ENCODE results near the gene CRYGS. TPM values are rescaled to one million over a fixed set of nuclear protein-coding genes. Genes with fewer than 3 reads are reported as not detected.
A peak's percentile ranks its signal among the peaks of the same experiment; 100 is the strongest.

CRYGS gene
- total and polyA plus RNA-seq, 3 experiments from 2014 or later: 2.7 to 3.0 TPM; not detected in 1

GRCh38 chr3:186515125-186515524, 29.1 kb downstream of the CRYGS start:
- no peaks in the 10 kb centered on the region for H3K9me3 ChIP-seq (ENCODE audit: low read length)
- H3K27ac Mint-ChIP-seq: peak overlapping the region; percentile 0 to 92 (median 66)
- ChIA-PET POLR2A (no interaction called here), CTCF (no interaction called here)
- H3K9me3 Mint-ChIP-seq: no peaks in the 10 kb centered on the region
- H3K36me3 Mint-ChIP-seq: no peaks in the 10 kb centered on the region
- no peak overlapping the region for H3K27ac ChIP-seq (ENCODE audit: low read depth, low read length)
- DNase-seq: peak; percentile 18 to 71 (median 37)
- H3K4me1 Mint-ChIP-seq: peaks cover 58 to 81% (median 65%) of the 10 kb centered on the region in 3 donors
- H3K4me3 ChIP-seq (ENCODE audit: low read length): no peak overlapping the region
- H3K27me3 Mint-ChIP-seq: peaks cover 4 to 6% of the 10 kb centered on the region in 2 donors
- peaks cover 60% of the 10 kb centered on the region for H3K4me1 ChIP-seq (ENCODE audit: insufficient read depth, low read length)
- H3K36me3 ChIP-seq (ENCODE audit: insufficient read depth, low read length): no peaks in the 10 kb centered on the region
- peak overlapping the region in 6 of 7 donors; percentile 7 to 48 (median 37) for H3K4me3 Mint-ChIP-seq
- no peaks in the 10 kb centered on the region for H3K27me3 ChIP-seq (ENCODE audit: insufficient read depth, low read length, poor library complexity, severe bottlenecking)

DNA sequence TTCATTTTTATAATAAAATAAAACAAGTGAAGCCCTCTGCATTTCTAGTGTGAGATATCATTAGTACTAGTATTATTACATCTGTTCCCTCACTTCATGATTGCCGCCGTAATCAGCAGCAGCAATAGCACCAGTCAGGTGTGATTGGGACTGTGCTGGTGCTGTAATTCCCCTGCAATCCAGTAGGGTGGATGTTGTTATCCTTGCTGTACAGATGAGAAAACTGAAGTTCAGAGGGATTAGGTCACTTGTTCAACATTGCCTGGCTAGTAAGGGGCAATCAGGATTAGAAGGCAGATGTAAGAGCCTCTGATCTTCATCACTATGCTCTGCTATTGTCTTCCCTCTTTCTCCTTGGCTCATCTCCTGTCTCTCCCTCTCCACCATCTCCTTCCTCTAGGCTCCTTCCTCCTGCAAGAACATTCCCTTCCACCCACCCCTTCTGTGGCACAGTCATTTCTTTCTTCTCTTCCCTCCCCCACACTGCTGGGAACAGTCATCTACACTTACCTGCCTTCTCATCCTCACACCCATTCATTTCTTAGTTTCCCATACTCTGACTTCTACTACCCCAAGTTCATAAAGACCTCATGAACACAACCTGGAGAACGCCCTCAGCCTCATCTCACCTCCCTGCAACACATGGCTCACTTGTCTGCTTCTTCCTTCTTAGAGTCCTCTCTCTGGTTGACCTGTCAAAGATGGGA, 29.7 kb downstream of the CRYGS start:
- H3K4me1 Mint-ChIP-seq: peaks cover 53 to 78% (median 59%) of the 10 kb centered on the region in 3 donors
- peak overlapping the region in 6 of 7 donors; percentile 17 to 48 (median 38) for H3K4me3 Mint-ChIP-seq
- Histone ChIP-seq H3K27me3 (ENCODE audit: insufficient read depth, low read length, poor library complexity, severe bottlenecking) (no peaks in the 10 kb centered on the region), H3K36me3 (ENCODE audit: insufficient read depth, low read length) (no peaks in the 10 kb centered on the region), H3K4me1 (ENCODE audit: insufficient read depth, low read length) (peaks cover 53% of the 10 kb centered on the region), H3K9me3 (ENCODE audit: low read length) (no peaks in the 10 kb centered on the region), H3K27ac (ENCODE audit: low read depth, low read length) (no peak overlapping the region), H3K4me3 (ENCODE audit: low read length) (no peak overlapping the region)
- H3K27ac Mint-ChIP-seq: peak overlapping the region; percentile 0 to 92 (median 66)
- CTCF ChIA-PET: no interaction called here
- no peaks in the 10 kb centered on the region for H3K9me3 Mint-ChIP-seq
- POLR2A ChIA-PET: no interaction called here
- no peak for DNase-seq
- H3K36me3 Mint-ChIP-seq: no peaks in the 10 kb centered on the region
- H3K27me3 Mint-ChIP-seq: peaks cover 4 to 6% of the 10 kb centered on the region in 2 donors

DNA sequence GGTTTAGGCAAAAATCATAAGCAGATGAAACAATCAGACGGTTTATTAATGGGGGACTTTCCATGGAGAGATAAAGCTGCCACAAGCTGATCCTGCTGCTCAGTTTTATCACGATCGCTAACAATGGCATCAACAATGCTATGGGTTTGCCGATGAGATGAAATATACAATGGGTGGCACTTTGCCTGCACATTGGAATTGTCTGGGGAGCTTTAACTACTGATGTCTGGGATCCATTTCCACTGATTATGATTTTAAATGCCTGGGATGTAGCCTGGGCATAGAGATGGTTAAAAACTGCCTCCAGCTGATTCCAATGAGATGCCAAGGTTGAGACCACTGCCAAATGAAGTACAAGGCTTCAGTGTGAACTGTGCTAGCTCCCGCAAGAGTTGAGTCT, 30.8 kb downstream of the CRYGS start:
- H3K4me3 Mint-ChIP-seq: no peak overlapping the region
- Histone ChIP-seq H3K27ac (ENCODE audit: low read depth, low read length) (no peak overlapping the region), H3K27me3 (ENCODE audit: insufficient read depth, low read length, poor library complexity, severe bottlenecking) (no peaks in the 10 kb centered on the region), H3K9me3 (ENCODE audit: low read length) (no peaks in the 10 kb centered on the region), H3K36me3 (ENCODE audit: insufficient read depth, low read length) (no peaks in the 10 kb centered on the region), H3K4me1 (ENCODE audit: insufficient read depth, low read length) (peaks cover 42% of the 10 kb centered on the region), H3K4me3 (ENCODE audit: low read length) (no peak overlapping the region)
- POLR2A ChIA-PET: no interaction called here
- no peaks in the 10 kb centered on the region for H3K36me3 Mint-ChIP-seq
- H3K4me1 Mint-ChIP-seq: peaks cover 42 to 67% (median 49%) of the 10 kb centered on the region in 3 donors
- DNase-seq: no peak
- peaks cover 4 to 6% of the 10 kb centered on the region in 2 donors for H3K27me3 Mint-ChIP-seq
- CTCF ChIA-PET: no interaction called here
- no peaks in the 10 kb centered on the region for H3K9me3 Mint-ChIP-seq
- H3K27ac Mint-ChIP-seq: peak overlapping the region in 2 of 8 donors; percentile 11 to 77

DNA sequence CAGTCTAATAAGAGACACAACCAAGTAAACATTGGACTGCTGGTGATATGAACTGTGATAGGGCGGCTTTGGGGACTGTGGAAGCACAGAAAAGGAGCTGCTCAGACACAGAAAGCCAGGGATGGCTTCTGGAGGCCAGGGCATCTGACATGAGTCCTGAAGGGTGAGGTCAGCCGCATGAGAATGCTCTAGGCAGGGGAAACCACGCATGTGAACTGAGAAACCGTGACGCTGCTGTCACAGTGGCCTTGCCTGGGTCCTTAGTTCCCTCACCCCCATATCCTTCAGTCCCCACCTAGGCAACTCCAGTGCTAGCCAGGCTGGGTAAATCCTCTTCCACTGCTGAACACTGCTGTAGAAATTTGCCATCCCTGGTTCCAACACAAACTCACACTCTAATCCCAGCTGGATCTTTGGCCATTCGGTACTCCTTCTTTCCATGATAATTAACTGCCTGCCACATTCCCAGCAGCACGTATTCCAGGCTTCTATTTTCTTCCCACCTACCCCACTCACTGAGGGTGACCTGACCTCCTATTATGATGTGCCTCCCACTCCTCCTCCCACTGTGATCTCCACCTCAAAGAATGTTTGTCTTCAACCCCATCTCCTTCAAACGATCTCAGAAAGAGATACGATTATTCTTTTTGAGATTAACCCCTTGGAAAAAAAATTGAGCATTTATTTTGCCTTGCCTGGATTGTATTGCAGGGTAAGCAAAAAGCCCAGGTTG, 31.4 kb downstream of the CRYGS start:
- Mint-ChIP-seq H3K27me3 (peaks cover 4 to 6% of the 10 kb centered on the region in 2 donors), H3K4me3 (no peak overlapping the region), H3K4me1 (peaks cover 36 to 61% (median 42%) of the 10 kb centered on the region in 3 donors), H3K9me3 (no peaks in the 10 kb centered on the region), H3K27ac (peak overlapping the region in 3 of 8 donors; percentile 18 to 45 (median 24)), H3K36me3 (no peaks in the 10 kb centered on the region)
- Histone ChIP-seq H3K27ac (ENCODE audit: low read depth, low read length) (no peak overlapping the region), H3K36me3 (ENCODE audit: insufficient read depth, low read length) (no peaks in the 10 kb centered on the region), H3K9me3 (ENCODE audit: low read length) (no peaks in the 10 kb centered on the region), H3K4me3 (ENCODE audit: low read length) (no peak overlapping the region), H3K27me3 (ENCODE audit: insufficient read depth, low read length, poor library complexity, severe bottlenecking) (no peaks in the 10 kb centered on the region), H3K4me1 (ENCODE audit: insufficient read depth, low read length) (peaks cover 36% of the 10 kb centered on the region)
- CTCF ChIA-PET: no interaction called here
- no peak for DNase-seq
- POLR2A ChIA-PET: no interaction called here

DNA sequence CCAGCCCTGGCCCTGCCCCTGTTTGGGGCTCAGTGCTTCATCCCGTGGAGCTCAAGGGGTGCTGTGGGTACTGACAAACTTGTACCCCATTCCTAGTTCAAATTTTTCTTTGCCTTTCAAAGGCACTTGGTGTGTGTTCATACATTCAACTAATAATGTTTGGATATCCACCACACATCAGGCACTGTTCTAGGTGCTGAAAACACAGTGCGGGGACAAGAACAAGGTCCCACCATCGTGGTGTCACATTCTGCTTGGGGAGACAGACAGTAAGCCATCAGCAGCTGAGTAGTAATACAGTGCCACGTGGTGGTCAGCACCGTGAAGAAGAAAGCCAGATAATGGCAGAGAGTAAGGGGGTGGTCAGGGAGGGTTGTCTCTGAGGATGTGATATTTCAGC, 32.5 kb downstream of the CRYGS start:
- Mint-ChIP-seq H3K27ac (peak overlapping the region in 2 of 8 donors; percentile 33 to 45), H3K27me3 (peaks cover 7 to 10% of the 10 kb centered on the region in 2 donors), H3K9me3 (no peaks in the 10 kb centered on the region), H3K36me3 (peaks cover 0 to 4% (median 0%) of the 10 kb centered on the region in 3 donors), H3K4me3 (no peak overlapping the region), H3K4me1 (peaks cover 27 to 50% (median 32%) of the 10 kb centered on the region in 3 donors)
- Histone ChIP-seq H3K36me3 (ENCODE audit: insufficient read depth, low read length) (no peaks in the 10 kb centered on the region), H3K9me3 (ENCODE audit: low read length) (no peaks in the 10 kb centered on the region), H3K27me3 (ENCODE audit: insufficient read depth, low read length, poor library complexity, severe bottlenecking) (no peaks in the 10 kb centered on the region), H3K27ac (ENCODE audit: low read depth, low read length) (no peak overlapping the region), H3K4me1 (ENCODE audit: insufficient read depth, low read length) (peaks cover 25% of the 10 kb centered on the region), H3K4me3 (ENCODE audit: low read length) (no peak overlapping the region)
- ChIA-PET POLR2A (no interaction called here), CTCF (no interaction called here)
- DNase-seq: no peak

DNA sequence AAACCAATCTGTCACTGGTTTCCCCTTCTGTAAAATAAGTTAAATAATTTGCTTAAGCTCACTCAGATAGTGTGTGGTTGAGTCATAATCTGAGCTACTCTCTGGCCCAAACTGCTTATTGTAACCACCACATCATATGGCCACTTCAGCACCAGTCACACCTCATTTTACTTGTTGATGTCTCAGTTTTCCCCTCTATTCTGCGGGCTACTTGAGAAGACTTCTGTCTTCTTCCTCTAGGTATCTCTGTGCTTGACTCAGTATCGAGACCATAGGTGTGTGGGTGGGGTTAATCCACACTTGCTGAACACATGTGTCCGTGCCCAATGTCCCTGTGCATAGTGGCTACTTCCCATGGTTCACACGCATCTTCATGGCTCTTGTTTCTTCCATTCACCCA, 32.9 kb downstream of the CRYGS start:
- H3K27ac ChIP-seq (ENCODE audit: low read depth, low read length): no peak overlapping the region
- no peak overlapping the region for H3K4me3 Mint-ChIP-seq
- peaks cover 7 to 10% of the 10 kb centered on the region in 2 donors for H3K27me3 Mint-ChIP-seq
- H3K27ac Mint-ChIP-seq: peak overlapping the region in 1 of 8 donors; percentile 42
- POLR2A ChIA-PET: no interaction called here
- no peaks in the 10 kb centered on the region for H3K27me3 ChIP-seq (ENCODE audit: insufficient read depth, low read length, poor library complexity, severe bottlenecking)
- H3K4me1 Mint-ChIP-seq: peaks cover 24 to 46% (median 27%) of the 10 kb centered on the region in 3 donors
- H3K4me1 ChIP-seq (ENCODE audit: insufficient read depth, low read length): peaks cover 21% of the 10 kb centered on the region
- no peaks in the 10 kb centered on the region for H3K9me3 Mint-ChIP-seq
- H3K36me3 Mint-ChIP-seq: peaks cover 0 to 4% (median 0%) of the 10 kb centered on the region in 3 donors
- H3K4me3 ChIP-seq (ENCODE audit: low read length): no peak overlapping the region
- no peaks in the 10 kb centered on the region for H3K9me3 ChIP-seq (ENCODE audit: low read length)
- CTCF ChIA-PET: no interaction called here
- no peaks in the 10 kb centered on the region for H3K36me3 ChIP-seq (ENCODE audit: insufficient read depth, low read length)
- DNase-seq: no peak

DNA sequence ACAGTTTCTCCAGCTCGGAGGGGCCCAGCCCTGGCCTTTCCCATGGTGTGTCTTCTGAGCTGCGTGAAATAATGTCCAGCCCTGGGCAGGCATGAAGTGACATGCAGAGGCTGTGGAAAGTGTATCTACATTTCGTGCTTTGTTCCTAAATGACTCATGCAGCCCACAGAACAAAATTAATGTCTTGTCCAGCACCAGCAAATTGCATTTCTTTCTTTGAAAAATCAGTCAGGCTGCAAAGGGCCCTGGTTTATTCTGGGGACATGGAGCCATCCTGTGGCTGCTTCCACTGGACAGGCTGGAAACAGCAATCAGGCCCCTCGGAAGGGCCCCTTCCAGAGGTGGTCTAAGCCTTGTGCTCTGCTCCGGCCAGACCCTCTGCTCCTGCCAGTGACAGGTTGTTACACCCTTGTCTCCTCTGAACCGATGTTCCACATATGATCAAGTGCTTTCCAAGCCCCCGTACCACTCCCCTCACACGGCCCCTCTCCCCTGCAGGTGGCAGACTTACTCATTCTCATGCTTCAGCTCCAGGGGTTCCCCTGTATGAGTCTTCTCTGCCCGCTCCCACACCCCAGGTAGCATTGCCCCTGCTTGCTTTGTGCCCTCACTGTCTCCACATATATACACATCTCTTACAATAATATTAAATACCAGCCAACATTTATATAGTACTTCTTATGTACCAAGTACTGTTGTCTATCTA, 33.7 kb downstream of the CRYGS start:
- Mint-ChIP-seq H3K4me3 (no peak overlapping the region), H3K36me3 (peaks cover 0 to 4% (median 0%) of the 10 kb centered on the region in 3 donors), H3K27ac (peak overlapping the region in 2 of 8 donors; percentile 10 to 58), H3K9me3 (no peaks in the 10 kb centered on the region), H3K27me3 (peaks cover 7 to 10% of the 10 kb centered on the region in 2 donors), H3K4me1 (peaks cover 18 to 39% (median 20%) of the 10 kb centered on the region in 3 donors)
- Histone ChIP-seq H3K36me3 (ENCODE audit: insufficient read depth, low read length) (no peaks in the 10 kb centered on the region), H3K4me1 (ENCODE audit: insufficient read depth, low read length) (peaks cover 14% of the 10 kb centered on the region), H3K9me3 (ENCODE audit: low read length) (no peaks in the 10 kb centered on the region), H3K4me3 (ENCODE audit: low read length) (no peak overlapping the region), H3K27ac (ENCODE audit: low read depth, low read length) (no peak overlapping the region), H3K27me3 (ENCODE audit: insufficient read depth, low read length, poor library complexity, severe bottlenecking) (no peaks in the 10 kb centered on the region)
- ChIA-PET POLR2A (no interaction called here), CTCF (no interaction called here)
- DNase-seq: no peak

- no peak for DNase-seq
- Histone ChIP-seq H3K27ac (ENCODE audit: low read depth, low read length) (no peak overlapping the region), H3K27me3 (ENCODE audit: insufficient read depth, low read length, poor library complexity, severe bottlenecking) (no peaks in the 10 kb centered on the region), H3K4me3 (ENCODE audit: low read length) (no peak overlapping the region), H3K9me3 (ENCODE audit: low read length) (no peaks in the 10 kb centered on the region), H3K4me1 (ENCODE audit: insufficient read depth, low read length) (peaks cover 3% of the 10 kb centered on the region), H3K36me3 (ENCODE audit: insufficient read depth, low read length) (no peaks in the 10 kb centered on the region)
- ChIA-PET POLR2A (no interaction called here), CTCF (no interaction called here)
- H3K9me3 Mint-ChIP-seq: no peaks in the 10 kb centered on the region
- H3K27me3 Mint-ChIP-seq: peaks cover 7 to 10% of the 10 kb centered on the region in 2 donors
- H3K4me1 Mint-ChIP-seq: peaks cover 6 to 28% (median 9%) of the 10 kb centered on the region in 3 donors
- peaks cover 0 to 4% (median 0%) of the 10 kb centered on the region in 3 donors for H3K36me3 Mint-ChIP-seq
- no peak overlapping the region for H3K4me3 Mint-ChIP-seq
- H3K27ac Mint-ChIP-seq: no peak overlapping the region
These were observed 34.8 kb downstream of the CRYGS start for GRCh38 chr3:186509423-186509822.
